DND-41 (cell line): ENCODE data around the gene PLCB3.

ENCODE experiments used
- ATAC-seq: fragments of 200-7000 bp; cut with Tn5 transposase; 3 replicates; pipeline ENCODE4 v1.9.1; 2021; ENCODE audit warnings: low read depth; ENCODE audit not compliant: insufficient read depth
- DNase-seq: peaks from one replicate; pipeline ENCODE4 v3.0.0-alpha.2; 2020
- H2AFZ ChIP-seq: 2 replicates; pipeline ENCODE4 v1.6.0; 2012; ENCODE audit warnings: low read depth, low read length
- H3K27ac ChIP-seq: 2 replicates; pipeline ENCODE4 v1.5.1; 2012; ENCODE audit warnings: low read length, inconsistent platforms
- H3K27me3 ChIP-seq: fragments of 200-600 bp; sonication (generic); 2 replicates; pipeline ENCODE4 v1.6.0; 2012; ENCODE audit warnings: low read length, mild to moderate bottlenecking, inconsistent platforms; ENCODE audit not compliant: insufficient read depth, poor library complexity
- H3K36me3 ChIP-seq: 2 replicates; pipeline ENCODE4 v1.5.1; 2012; ENCODE audit warnings: low read length, inconsistent platforms; ENCODE audit not compliant: insufficient read depth
- H3K4me1 ChIP-seq: 2 replicates; pipeline ENCODE4 v1.5.1; 2012; ENCODE audit warnings: mild to moderate bottlenecking, low read length; ENCODE audit not compliant: insufficient read depth
- H3K4me2 ChIP-seq: 2 replicates; pipeline ENCODE4 v1.6.0; 2012; ENCODE audit warnings: mild to moderate bottlenecking, moderate library complexity, low read length, inconsistent platforms; ENCODE audit not compliant: insufficient read depth
- H3K4me3 ChIP-seq, 2 experiments: fragments of 200-600 bp in 1 of 2; shearing (Covaris generic) in 1 of 2; 2 replicates each; pipeline ENCODE4 v1.5.1; 2012 to 2016; ENCODE audit warnings: inconsistent platforms in 2 of 2, low read length in 2 of 2, mild to moderate bottlenecking in 2 of 2, low read depth in 1 of 2, moderate library complexity in 1 of 2
- H3K79me2 ChIP-seq: 2 replicates; pipeline ENCODE4 v1.6.0; 2012; ENCODE audit warnings: low read length, inconsistent platforms; ENCODE audit not compliant: insufficient read depth
- H3K9ac ChIP-seq: 2 replicates; pipeline ENCODE4 v1.6.0; 2012; ENCODE audit warnings: low read depth, mild to moderate bottlenecking, inconsistent platforms, low read length, moderate library complexity
- H3K9me3 ChIP-seq: 2 replicates; pipeline ENCODE4 v1.5.1; 2012; ENCODE audit warnings: low read length, moderate library complexity, mild to moderate bottlenecking, inconsistent platforms; ENCODE audit not compliant: insufficient read depth, severe bottlenecking
- H4K20me1 ChIP-seq: 2 replicates; pipeline ENCODE4 v1.6.0; 2012; ENCODE audit warnings: low read length; ENCODE audit not compliant: insufficient read depth
- EZH2 ChIP-seq: IDR thresholded peaks from 3 replicates; pipeline ENCODE4 v1.6.1; 2012; ENCODE audit warnings: borderline replicate concordance, low read depth, mild to moderate bottlenecking, moderate library complexity, low read length, inconsistent platforms; ENCODE audit not compliant: severe bottlenecking
- TF ChIP-seq, protein P1 (sequence below): IDR thresholded peaks from 2 replicates; pipeline ENCODE4 v1.5.1; 2012; ENCODE audit warnings: borderline replicate concordance, low read length, moderate library complexity, mild to moderate bottlenecking; ENCODE audit not compliant: poor library complexity, severe bottlenecking; ENCODE audit errors: extremely low read depth

Gene PLCB3

DNA sequence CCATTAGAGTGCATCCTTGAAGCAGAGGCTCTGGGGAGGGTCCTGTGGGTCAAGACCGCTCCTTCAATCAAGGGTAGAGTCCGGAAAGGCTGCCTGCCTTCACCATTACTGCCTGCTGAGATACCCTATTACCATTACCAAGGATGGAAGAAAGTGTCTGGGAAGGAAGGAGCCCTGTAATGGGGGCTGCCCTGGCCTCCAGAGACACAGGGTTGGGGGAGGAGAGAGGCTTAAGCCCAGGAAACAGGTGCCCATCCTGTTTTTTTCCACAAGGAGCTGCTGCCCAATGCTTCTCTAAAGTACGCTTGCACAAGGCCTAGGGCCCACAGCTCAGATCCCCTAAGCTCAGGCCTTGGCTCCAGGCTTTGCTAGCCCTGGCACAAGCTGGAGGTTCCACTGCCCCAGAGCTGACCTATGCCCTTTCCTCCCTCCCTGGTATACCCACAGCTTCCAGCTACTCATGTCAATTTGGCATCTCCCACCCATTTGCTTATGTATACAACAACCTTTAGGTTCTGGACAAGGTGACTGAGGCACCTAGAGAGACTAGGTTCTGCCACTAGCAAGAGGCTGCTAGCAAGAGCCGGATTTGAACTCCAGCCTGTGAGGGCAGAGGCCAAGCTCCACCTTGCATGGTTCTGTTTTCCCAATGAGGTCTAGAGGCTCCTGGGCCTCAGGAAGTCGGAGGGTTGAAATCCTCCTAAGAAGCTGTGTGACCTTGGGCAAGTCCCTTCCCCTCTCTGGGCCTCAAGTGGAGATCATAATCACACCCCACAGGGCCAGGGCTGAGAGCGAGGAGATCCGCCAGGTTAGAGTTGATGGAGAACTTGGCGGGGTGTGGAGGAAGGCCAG is 1.5 kb upstream of the PLCB3 start:
- H3K27ac ChIP-seq, result no peak overlapping the region
- H3K9ac ChIP-seq, result no peak overlapping the region
- ATAC-seq, result no peak
- no peaks in the 10 kb centered on the region for H3K9me3 ChIP-seq
- peaks cover 17% of the 10 kb centered on the region for H4K20me1 ChIP-seq
- H3K36me3 ChIP-seq, result peaks cover 10% of the 10 kb centered on the region
- H2AFZ ChIP-seq, result no peak overlapping the region
- H3K27me3 ChIP-seq, result no peaks in the 10 kb centered on the region
- peaks cover 44% of the 10 kb centered on the region for H3K4me1 ChIP-seq
- H3K4me2 ChIP-seq, result no peak overlapping the region
- no peak for DNase-seq
- peaks cover 22% of the 10 kb centered on the region for H3K79me2 ChIP-seq
- no peak overlapping the region for H3K4me3 ChIP-seq
- TF ChIP-seq, protein P1, sequence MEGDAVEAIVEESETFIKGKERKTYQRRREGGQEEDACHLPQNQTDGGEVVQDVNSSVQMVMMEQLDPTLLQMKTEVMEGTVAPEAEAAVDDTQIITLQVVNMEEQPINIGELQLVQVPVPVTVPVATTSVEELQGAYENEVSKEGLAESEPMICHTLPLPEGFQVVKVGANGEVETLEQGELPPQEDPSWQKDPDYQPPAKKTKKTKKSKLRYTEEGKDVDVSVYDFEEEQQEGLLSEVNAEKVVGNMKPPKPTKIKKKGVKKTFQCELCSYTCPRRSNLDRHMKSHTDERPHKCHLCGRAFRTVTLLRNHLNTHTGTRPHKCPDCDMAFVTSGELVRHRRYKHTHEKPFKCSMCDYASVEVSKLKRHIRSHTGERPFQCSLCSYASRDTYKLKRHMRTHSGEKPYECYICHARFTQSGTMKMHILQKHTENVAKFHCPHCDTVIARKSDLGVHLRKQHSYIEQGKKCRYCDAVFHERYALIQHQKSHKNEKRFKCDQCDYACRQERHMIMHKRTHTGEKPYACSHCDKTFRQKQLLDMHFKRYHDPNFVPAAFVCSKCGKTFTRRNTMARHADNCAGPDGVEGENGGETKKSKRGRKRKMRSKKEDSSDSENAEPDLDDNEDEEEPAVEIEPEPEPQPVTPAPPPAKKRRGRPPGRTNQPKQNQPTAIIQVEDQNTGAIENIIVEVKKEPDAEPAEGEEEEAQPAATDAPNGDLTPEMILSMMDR, result no peak
- TF ChIP-seq EZH2, result no peak

DNA sequence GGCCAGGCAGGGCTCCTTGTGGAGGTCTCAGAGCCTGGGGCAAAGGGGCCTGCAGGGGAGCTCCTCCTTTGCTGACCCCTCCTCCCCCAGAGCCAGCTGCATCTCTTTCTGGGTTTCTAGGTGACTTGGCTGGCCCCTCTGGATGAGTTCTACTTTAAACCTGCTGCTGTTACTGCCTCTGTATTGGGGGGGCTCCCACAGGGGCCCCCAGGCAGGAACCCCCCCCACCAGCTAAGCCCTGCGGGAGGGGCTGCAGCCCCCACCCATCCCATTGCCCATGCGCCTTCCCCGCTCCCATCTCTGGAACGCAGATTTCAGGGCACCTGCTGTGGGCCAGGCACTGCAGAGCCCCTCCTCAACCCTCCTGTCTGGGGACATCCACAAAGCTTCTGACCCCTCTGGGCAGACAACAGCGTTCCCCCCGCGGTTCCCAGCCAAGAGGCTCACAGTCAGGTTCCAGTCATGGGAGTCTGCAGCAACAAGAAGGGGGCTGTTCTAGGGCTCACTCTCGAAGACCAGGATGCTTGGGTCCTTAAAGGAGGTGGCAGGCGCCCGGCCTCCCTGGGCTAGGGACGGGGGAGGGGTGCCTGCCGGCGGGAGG is 815 bp upstream of the PLCB3 start:
- H3K36me3 ChIP-seq, result peaks cover 11% of the 10 kb centered on the region
- no peak for ATAC-seq
- H2AFZ ChIP-seq, result peak overlapping the region; percentile 97
- H3K4me1 ChIP-seq, result peaks cover 37% of the 10 kb centered on the region
- H3K79me2 ChIP-seq, result peaks cover 14% of the 10 kb centered on the region
- H3K4me2 ChIP-seq, result peak overlapping the region; percentile 99
- H3K4me3 ChIP-seq, result peak overlapping the region; percentile 14 to 77; a peak in 3 of 4 replicates
- no peak for TF ChIP-seq EZH2
- TF ChIP-seq, protein P1, result no peak
- peak overlapping the region; percentile 63; the same call in 1 of the 2 replicates for H3K27ac ChIP-seq
- H4K20me1 ChIP-seq, result peaks cover 10% of the 10 kb centered on the region; the same call in 1 of the 2 replicates
- peak overlapping the region; percentile 69 for H3K9ac ChIP-seq
- no peaks in the 10 kb centered on the region for H3K9me3 ChIP-seq
- DNase-seq, result no peak
- H3K27me3 ChIP-seq, result no peaks in the 10 kb centered on the region

DNA sequence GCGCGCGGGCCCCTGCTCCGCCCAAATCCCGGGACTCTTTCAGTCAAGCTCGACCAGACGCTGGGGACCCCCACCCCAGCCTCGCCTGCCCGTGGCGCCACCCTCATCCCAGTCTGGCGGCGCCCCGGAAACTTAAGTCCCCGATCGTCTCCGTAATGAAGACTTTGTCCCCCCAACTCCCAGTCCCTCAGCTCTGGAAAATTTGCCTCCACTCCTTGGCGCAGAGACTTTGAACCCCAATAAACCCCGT is 348 bp downstream of the PLCB3 start:
- H4K20me1 ChIP-seq, result peaks cover 7% of the 10 kb centered on the region; the same call in 1 of the 2 replicates
- H3K4me3 ChIP-seq, result peak overlapping the region; percentile 64 to 77; a peak in 3 of 4 replicates
- no peak for DNase-seq
- peak overlapping the region; percentile 99 for H3K4me2 ChIP-seq
- H3K36me3 ChIP-seq, result peaks cover 22% of the 10 kb centered on the region
- peak overlapping the region; percentile 97 for H2AFZ ChIP-seq
- TF ChIP-seq, protein P1, result no peak
- no peak for TF ChIP-seq EZH2
- peaks cover 32% of the 10 kb centered on the region for H3K4me1 ChIP-seq
- ATAC-seq, result no peak
- H3K9me3 ChIP-seq, result no peaks in the 10 kb centered on the region
- peak overlapping the region; percentile 69 for H3K9ac ChIP-seq
- peak overlapping the region; percentile 65; the same call in 1 of the 2 replicates for H3K27ac ChIP-seq
- H3K79me2 ChIP-seq, result peaks cover 7% of the 10 kb centered on the region; the same call in 1 of the 2 replicates
- no peaks in the 10 kb centered on the region for H3K27me3 ChIP-seq
